Lung (tissue), 12 donors: ENCODE measurements around the gene C8A. TPM values are rescaled to one million over a fixed set of nuclear protein-coding genes. Genes with fewer than 3 reads are reported as not detected.

Source experiments
- ATAC-seq: fragments of 200-7000 bp; cut with Tn5 transposase; one replicate; pipeline ENCODE4 v1.9.1; 2020; ENCODE audit warnings: moderate number of reproducible peaks; ENCODE audit not compliant: insufficient read depth, low FRiP score
- DNase-seq, 3 donors: peaks; one replicate each; pipeline ENCODE4 v3.0.0-alpha.2; 2013 to 2017
- H3K27ac ChIP-seq, 2 donors: one replicate each; pipeline ENCODE4 v1.5.1; 2013; ENCODE audit warnings: mild to moderate bottlenecking in 2 of 2, moderate library complexity in 2 of 2, control low read depth in 1 of 2, inconsistent platforms in 1 of 2, low read depth in 1 of 2, low read length in 1 of 2
- H3K27me3 ChIP-seq, 3 donors: one replicate each; pipeline ENCODE4 v1.5.1; 2013; ENCODE audit warnings: low read length in 2 of 3; ENCODE audit not compliant: control insufficient read depth in 3 of 3, insufficient read depth in 3 of 3
- H3K36me3 ChIP-seq, 4 donors: one replicate each; pipeline ENCODE4 v1.5.1; 2013; ENCODE audit warnings: low read length in 4 of 4, mild to moderate bottlenecking in 1 of 4, moderate library complexity in 1 of 4; ENCODE audit not compliant: control insufficient read depth in 4 of 4, insufficient read depth in 4 of 4
- H3K4me1 ChIP-seq, 5 donors: one replicate each; pipeline ENCODE4 v1.5.1; 2013; ENCODE audit warnings: low read length in 5 of 5, mild to moderate bottlenecking in 2 of 5, moderate library complexity in 1 of 5; ENCODE audit not compliant: control insufficient read depth in 5 of 5, insufficient read depth in 5 of 5
- H3K4me3 ChIP-seq: one replicate; pipeline ENCODE4 v1.5.1; 2013; ENCODE audit warnings: mild to moderate bottlenecking, control low read depth, moderate library complexity
- H3K9ac ChIP-seq, 2 donors: one replicate each; pipeline ENCODE4 v1.5.1; 2013; ENCODE audit warnings: low read length in 2 of 2, control low read depth in 1 of 2; ENCODE audit not compliant: insufficient read depth in 1 of 2
- H3K9me3 ChIP-seq, 4 donors: one replicate each; pipeline ENCODE4 v1.5.1; 2013; ENCODE audit warnings: low read length in 3 of 4, mild to moderate bottlenecking in 1 of 4, moderate library complexity in 1 of 4; ENCODE audit not compliant: control insufficient read depth in 4 of 4, insufficient read depth in 3 of 4
- WGBS, 2 donors: extraction: QIAGEN DNeasy Blood & Tissue Kit; methylation state at CpG; one replicate each; pipeline ENCODE4 v1.1.7; 2013; 5-methylcytosine and 5-hydroxymethylcytosine counted together
- polyA plus RNA-seq, 2 donors: library from polyadenylated mRNA; stranded (reverse); fragments of 200-250 nt; gene quantifications; one replicate each; pipeline ENCODE4 v1.2.1, GENCODE V29; 2013
- total RNA-seq, 2 donors: library from RNA; depleted of rRNA in 1 of 2; stranded (reverse); fragments of >200 nt in 1 of 2; gene quantifications; one replicate each; pipeline ENCODE4 v1.2.1, GENCODE V29; 2014 to 2021
- TF ChIP-seq, protein P1 (sequence below): IDR thresholded peaks from 2 replicates; pipeline ENCODE4 v1.5.1; 2012; ENCODE audit warnings: mild to moderate bottlenecking; ENCODE audit errors: control extremely low read depth, extremely low read depth
- donor health status: control.
- donor health status: control.
- donor health status: Bipolar disorder and iron deficiency.
- donor health status: healthy.
- donor health status: DM: yes; HTN: yes; CAD: no.

Gene C8A
- total and polyA plus RNA-seq, 4 donors, result 0.12 to 1.4 TPM; not detected in 2

DNA sequence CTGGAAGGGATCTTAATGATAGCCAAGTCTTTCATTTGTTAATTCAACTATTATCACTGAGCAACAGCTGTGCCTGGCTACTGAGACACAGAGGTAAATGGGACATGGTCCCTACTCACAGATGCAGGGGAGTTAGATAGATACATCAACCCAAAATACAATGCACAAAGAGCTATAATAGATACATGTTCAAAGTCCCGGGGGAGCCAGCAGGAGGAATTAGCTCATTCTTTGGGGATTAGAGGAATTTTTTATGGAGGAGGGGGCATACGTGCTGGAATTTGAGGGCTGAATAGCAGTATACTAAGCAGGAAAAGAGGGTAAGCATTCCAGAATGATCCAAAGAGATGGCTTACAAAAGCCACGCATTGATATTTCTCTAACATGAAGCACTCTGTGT, 76.6 kb downstream of the C8A start:
- Histone ChIP-seq H3K36me3 (no peaks in the 10 kb centered on the region), H3K9me3 (peaks cover 0 to 4% (median 0%) of the 10 kb centered on the region in 4 donors), H3K27ac (no peak overlapping the region), H3K4me1 (no peaks in the 10 kb centered on the region), H3K4me3 (no peak overlapping the region), H3K9ac (no peak overlapping the region), H3K27me3 (no peaks in the 10 kb centered on the region)
- WGBS, 2 donors, result 62 to 81% methylated on average over 3 of the region's 3 CpGs
- no peak for DNase-seq
- ATAC-seq, result no peak
- TF ChIP-seq, protein P1, sequence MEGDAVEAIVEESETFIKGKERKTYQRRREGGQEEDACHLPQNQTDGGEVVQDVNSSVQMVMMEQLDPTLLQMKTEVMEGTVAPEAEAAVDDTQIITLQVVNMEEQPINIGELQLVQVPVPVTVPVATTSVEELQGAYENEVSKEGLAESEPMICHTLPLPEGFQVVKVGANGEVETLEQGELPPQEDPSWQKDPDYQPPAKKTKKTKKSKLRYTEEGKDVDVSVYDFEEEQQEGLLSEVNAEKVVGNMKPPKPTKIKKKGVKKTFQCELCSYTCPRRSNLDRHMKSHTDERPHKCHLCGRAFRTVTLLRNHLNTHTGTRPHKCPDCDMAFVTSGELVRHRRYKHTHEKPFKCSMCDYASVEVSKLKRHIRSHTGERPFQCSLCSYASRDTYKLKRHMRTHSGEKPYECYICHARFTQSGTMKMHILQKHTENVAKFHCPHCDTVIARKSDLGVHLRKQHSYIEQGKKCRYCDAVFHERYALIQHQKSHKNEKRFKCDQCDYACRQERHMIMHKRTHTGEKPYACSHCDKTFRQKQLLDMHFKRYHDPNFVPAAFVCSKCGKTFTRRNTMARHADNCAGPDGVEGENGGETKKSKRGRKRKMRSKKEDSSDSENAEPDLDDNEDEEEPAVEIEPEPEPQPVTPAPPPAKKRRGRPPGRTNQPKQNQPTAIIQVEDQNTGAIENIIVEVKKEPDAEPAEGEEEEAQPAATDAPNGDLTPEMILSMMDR, result no peak

DNA sequence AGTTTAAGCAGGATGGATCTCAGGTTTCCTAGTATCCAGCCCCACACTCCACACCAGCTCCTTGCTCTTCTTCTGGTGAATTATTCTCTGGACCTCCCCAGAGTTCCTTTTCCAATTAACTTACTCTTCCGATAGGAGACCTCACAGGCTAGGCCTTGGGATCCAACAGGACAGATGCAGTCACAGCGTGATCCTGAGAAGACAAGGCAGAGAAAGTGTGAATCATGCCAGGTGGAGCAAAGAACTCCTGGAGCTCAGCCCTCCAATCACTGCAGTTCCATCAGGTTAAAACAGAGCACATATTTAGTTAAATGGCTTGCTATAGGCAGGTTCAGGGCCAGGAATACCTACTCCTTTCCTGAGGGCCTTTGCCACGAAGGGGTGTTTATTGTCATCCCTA, 77.1 kb downstream of the C8A start:
- Histone ChIP-seq H3K36me3 (no peaks in the 10 kb centered on the region), H3K27me3 (no peaks in the 10 kb centered on the region), H3K4me3 (no peak overlapping the region), H3K4me1 (no peaks in the 10 kb centered on the region), H3K9ac (no peak overlapping the region), H3K9me3 (peaks cover 0 to 4% (median 0%) of the 10 kb centered on the region in 4 donors), H3K27ac (no peak overlapping the region)
- TF ChIP-seq, protein P1, result no peak
- DNase-seq (no peak), ATAC-seq (no peak)
- 81 to 82% methylated on average over 3 of the region's 3 CpGs for WGBS, 2 donors

DNA sequence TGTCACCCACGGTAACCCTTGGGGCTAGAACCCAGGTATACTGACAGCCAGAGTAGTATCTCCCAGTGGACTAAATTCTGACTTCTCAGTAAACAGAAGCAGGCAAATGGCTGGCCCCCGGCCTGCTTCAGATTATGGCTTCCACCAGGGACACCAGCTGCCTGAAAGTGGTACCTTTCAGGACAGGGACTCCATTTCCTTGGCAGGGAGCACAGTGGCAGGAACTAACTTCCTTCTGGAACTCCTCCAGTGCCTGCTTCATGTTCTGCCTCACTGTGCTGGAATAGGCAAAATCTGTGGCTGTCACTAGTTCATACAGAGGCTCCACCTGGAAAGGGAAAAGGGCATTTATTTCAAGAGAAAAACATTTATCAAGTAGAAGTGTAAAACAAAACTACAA, 78.6 kb downstream of the C8A start:
- H3K4me3 ChIP-seq, result no peak overlapping the region
- no peak overlapping the region for H3K9ac ChIP-seq
- ATAC-seq, result no peak
- WGBS, 2 donors, result 74 to 84% methylated on average over 2 of the region's 2 CpGs
- no peaks in the 10 kb centered on the region for H3K27me3 ChIP-seq
- H3K36me3 ChIP-seq, result no peaks in the 10 kb centered on the region
- no peak overlapping the region for H3K27ac ChIP-seq
- TF ChIP-seq, protein P1, result no peak
- DNase-seq, result no peak
- peaks cover 0 to 2% (median 0%) of the 10 kb centered on the region in 4 donors for H3K9me3 ChIP-seq
- no peaks in the 10 kb centered on the region for H3K4me1 ChIP-seq

DNA sequence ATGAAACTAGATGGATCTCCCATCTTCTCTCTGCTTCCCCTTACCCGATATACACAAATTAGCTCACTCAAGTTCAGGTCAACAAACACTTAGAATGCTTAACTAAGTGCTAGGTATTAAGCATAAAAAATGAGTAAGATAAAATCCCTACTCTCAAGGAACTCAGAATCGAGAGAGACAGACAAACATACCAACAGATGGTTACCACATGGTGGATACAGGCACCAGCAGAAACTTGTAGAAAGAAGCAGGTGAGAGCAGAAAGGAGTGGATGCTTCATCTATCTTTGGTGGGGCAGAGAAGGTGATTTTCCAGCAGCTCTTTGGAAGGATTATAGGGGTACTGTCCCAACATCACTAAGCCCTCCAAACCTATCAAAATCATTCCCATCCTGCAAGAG, 79.0 kb downstream of the C8A start:
- no peaks in the 10 kb centered on the region for H3K4me1 ChIP-seq
- H3K36me3 ChIP-seq, result no peaks in the 10 kb centered on the region
- H3K4me3 ChIP-seq, result no peak overlapping the region
- no peak overlapping the region for H3K27ac ChIP-seq
- 55 to 70% methylated on average over 2 of the region's 2 CpGs for WGBS, 2 donors
- DNase-seq, result no peak
- peaks cover 0 to 1% (median 0%) of the 10 kb centered on the region in 4 donors for H3K9me3 ChIP-seq
- no peak overlapping the region for H3K9ac ChIP-seq
- no peaks in the 10 kb centered on the region for H3K27me3 ChIP-seq
- no peak for ATAC-seq
- TF ChIP-seq, protein P1, result no peak
